Ovary (tissue), 10 donors: Measurements from ENCODE around the gene SEMA4C. TPM values are rescaled to one million over a fixed set of nuclear protein-coding genes. Genes with fewer than 3 reads are reported as not detected.

Source experiments
- DNase-seq, 5 donors: peaks; one replicate each; pipeline ENCODE4 v3.0.0-alpha.2; 2019 to 2020
- H3K27ac ChIP-seq, 2 donors: fragments of 200-600 bp; one replicate each; pipeline versions ENCODE4 v1.5.1 to v1.8.0; 2019 to 2022
- H3K27me3 ChIP-seq: fragments of 200-600 bp; one replicate; pipeline ENCODE4 v1.8.0; 2022
- H3K36me3 ChIP-seq: fragments of 200-600 bp; sonication (generic); one replicate; pipeline ENCODE4 v1.5.1; 2019
- H3K4me1 ChIP-seq: one replicate; pipeline ENCODE4 v1.8.1; 2013; ENCODE audit warnings: mild to moderate bottlenecking, moderate library complexity; ENCODE audit not compliant: insufficient read depth
- H3K4me3 ChIP-seq: fragments of 200-600 bp; sonication (generic); one replicate; pipeline ENCODE4 v1.5.1; 2017
- H3K9me3 ChIP-seq, 2 donors: fragments of 200-600 bp in 1 of 2; sonication (generic) in 1 of 2; one replicate each; pipeline versions ENCODE4 v1.5.1 to v1.8.1; 2013 to 2019; ENCODE audit warnings: mild to moderate bottlenecking in 1 of 2, moderate library complexity in 1 of 2
- CTCF ChIP-seq, 3 donors: fragments of 450-650 bp in 2 of 3; fragments of 200-600 bp in 1 of 3; IDR thresholded peaks; one replicate each; pipeline versions ENCODE4 v1.5.1 to v1.8.0; 2016 to 2022; ENCODE audit warnings: antibody characterized with exemption in 3 of 3, mild to moderate bottlenecking in 1 of 3
- EP300 ChIP-seq: sonication (generic); formaldehyde crosslinking; IDR thresholded peaks from one replicate; pipeline ENCODE4 v1.6.1; 2017; ENCODE audit warnings: antibody characterized with exemption
- POLR2A ChIP-seq: fragments of 450-650 bp; IDR thresholded peaks from one replicate; pipeline ENCODE4 v1.6.1; 2017; ENCODE audit warnings: antibody characterized with exemption, mild to moderate bottlenecking, moderate library complexity
- WGBS, 3 donors: extraction: QIAGEN DNeasy Blood & Tissue Kit in 1 of 3; methylation state at CpG; one replicate each; pipeline versions ENCODE4 v1.1.5 to v1.1.7; 2013 to 2017; 5-methylcytosine and 5-hydroxymethylcytosine counted together
- intact Hi-C, 4 donors: fragments of 100-400 bp; cut with DNase I; formaldehyde crosslinking; loops; one replicate each; pipeline versions ENCODE4 v1.11.0 to v1.15.1; 2022 to 2023
- long read RNA-seq, 3 donors: library from polyadenylated mRNA in 2 of 3; unstranded in 2 of 3; transcript quantifications; one replicate each; pipeline ENCODE4 v2.0.0 and lab custom pipeline, GENCODE V29; 2021 to 2026
- polyA plus RNA-seq, 2 donors: library from polyadenylated mRNA; stranded (reverse); fragments of 200-250 nt in 1 of 2; fragments of 350-450 nt in 1 of 2; fragmentation: Illumina TruSeq in 1 of 2; extraction: RNeasy Lipid Tissue Mini Kit (QIAGEN cat#74804) in 1 of 2; gene quantifications; one replicate each; pipeline ENCODE4 v1.2.3, GENCODE V29; 2013 to 2014
- total RNA-seq, 7 donors: library from RNA; depleted of rRNA in 2 of 7; stranded (reverse); fragments of >200 nt in 2 of 7; fragmentation: NEBNext Ultra II Directional in 3 of 7; extraction: Animal tissue kit (Norgen Biotek cat#: 25700) in 3 of 7; gene quantifications; one replicate each; pipeline versions ENCODE4 v1.1.0 to v1.2.4, GENCODE V29; 2016 to 2023
- donor health status: DM: no; HTN: no; CAD: no; lungs with moderate emphysema.
- donor health status: DM: no; HTN: no; CAD: no.
- donor health status: Bipolar disorder and iron deficiency.
- donor health status: DM: yes; HTN: yes; CAD: no.
- donor health status: DM: no; HTN: no; CAD: no.
- donor health status: DM: yes; HTN: yes; CAD: no.

SEMA4C gene
- 10 to 100 TPM; 29.4 to 59.2 (median 47.2) TPM for total RNA-seq
- polyA plus RNA-seq = 10 to 100 TPM; 17.3 to 46.9 TPM
- long read RNA-seq, donor 1, partial matches to known transcripts = 7 of 21 reads
- long read RNA-seq, donor 1, other reads (novel, unspliced or antisense) = 13 of 21 reads
- long read RNA-seq, donor 2, partial matches to known transcripts = 5 of 6 reads
- long read RNA-seq, donor 2, other reads (novel, unspliced or antisense) = 0 of 6 reads
- long read RNA-seq, donor 3, partial matches to known transcripts = 13 of 60 reads
- long read RNA-seq, donor 3, other reads (novel, unspliced or antisense) = 42 of 60 reads

GRCh38 chr2:96869822-96870625 lies at the start of gene SEMA4C:
Gene SEMA4C (minus strand): TSS chr2:96870080. CDS start chr2:96867886, 2,194 bp downstream.
- peak; percentile 73 to 83 (median 77) for DNase-seq
- H3K27me3 ChIP-seq = no peaks in the 10 kb centered on the region
- H3K4me3 ChIP-seq = peak within 1 kb of the TSS; percentile 91
- H3K4me1 ChIP-seq = peaks cover 13% of the 10 kb centered on the region
- 1 to 6% (median 2%) methylated on average over 43 to 93 of the region's 93 CpGs for WGBS, 3 donors
- no peaks in the 10 kb centered on the region for H3K9me3 ChIP-seq
- intact Hi-C loops = loop anchor here in 2 of 4 donors (2.0 to 5.0 kb wide), 2 partner anchors 37 to 82 kb away; no protein-coding TSS in a partner anchor
- TF ChIP-seq POLR2A (peak; percentile 55), CTCF (IDR thresholded peaks at IDR 0.05) (no peak)
- peak within 1 kb of the TSS; percentile 96 to 98 for H3K27ac ChIP-seq
- no peaks in the 10 kb centered on the region for H3K36me3 ChIP-seq

- H3K4me3 ChIP-seq = no peak overlapping the region
- intact Hi-C loops = no loop called here
- DNase-seq = no peak
- no peak overlapping the region for H3K27ac ChIP-seq
- H3K36me3 ChIP-seq = no peaks in the 10 kb centered on the region
- no peaks in the 10 kb centered on the region for H3K27me3 ChIP-seq
- no peaks in the 10 kb centered on the region for H3K9me3 ChIP-seq
- H3K4me1 ChIP-seq = no peaks in the 10 kb centered on the region
- 90 to 92% (median 91%) methylated on average over 19 of the region's 19 CpGs for WGBS, 3 donors
- TF ChIP-seq POLR2A (no peak), EP300 (no peak), CTCF (IDR thresholded peaks at IDR 0.05) (no peak)
Observed at GRCh38 chr2:96918754-96919550, 49.1 kb upstream of the SEMA4C start.

GRCh38 chr2:96918092-96918753 lies 48.3 kb upstream of the SEMA4C start:
- H3K36me3 ChIP-seq = no peaks in the 10 kb centered on the region
- no peak for DNase-seq
- H3K9me3 ChIP-seq = no peaks in the 10 kb centered on the region
- no peaks in the 10 kb centered on the region for H3K27me3 ChIP-seq
- TF ChIP-seq CTCF (IDR thresholded peaks at IDR 0.05) = no peak
- TF ChIP-seq EP300 = no peak
- no peak for TF ChIP-seq POLR2A
- H3K4me3 ChIP-seq = no peak overlapping the region
- no peaks in the 10 kb centered on the region for H3K4me1 ChIP-seq
- intact Hi-C loops = no loop called here
- H3K27ac ChIP-seq = no peak overlapping the region
